NCI-H526 treated with DMSO at 0.1 percent for 48 hours (cell line): ENCODE measurements around the gene PIGU.
"Not testable (repeated sequence)": the region's sequence is repeated elsewhere in the genome, so short reads cannot be mapped to it uniquely, and the experiment has no call there.

Experiments
- DNase-seq: peaks from one replicate; lab custom pipeline; 2025; lab: John Stamatoyannopoulos, UW

Gene PIGU

DNA sequence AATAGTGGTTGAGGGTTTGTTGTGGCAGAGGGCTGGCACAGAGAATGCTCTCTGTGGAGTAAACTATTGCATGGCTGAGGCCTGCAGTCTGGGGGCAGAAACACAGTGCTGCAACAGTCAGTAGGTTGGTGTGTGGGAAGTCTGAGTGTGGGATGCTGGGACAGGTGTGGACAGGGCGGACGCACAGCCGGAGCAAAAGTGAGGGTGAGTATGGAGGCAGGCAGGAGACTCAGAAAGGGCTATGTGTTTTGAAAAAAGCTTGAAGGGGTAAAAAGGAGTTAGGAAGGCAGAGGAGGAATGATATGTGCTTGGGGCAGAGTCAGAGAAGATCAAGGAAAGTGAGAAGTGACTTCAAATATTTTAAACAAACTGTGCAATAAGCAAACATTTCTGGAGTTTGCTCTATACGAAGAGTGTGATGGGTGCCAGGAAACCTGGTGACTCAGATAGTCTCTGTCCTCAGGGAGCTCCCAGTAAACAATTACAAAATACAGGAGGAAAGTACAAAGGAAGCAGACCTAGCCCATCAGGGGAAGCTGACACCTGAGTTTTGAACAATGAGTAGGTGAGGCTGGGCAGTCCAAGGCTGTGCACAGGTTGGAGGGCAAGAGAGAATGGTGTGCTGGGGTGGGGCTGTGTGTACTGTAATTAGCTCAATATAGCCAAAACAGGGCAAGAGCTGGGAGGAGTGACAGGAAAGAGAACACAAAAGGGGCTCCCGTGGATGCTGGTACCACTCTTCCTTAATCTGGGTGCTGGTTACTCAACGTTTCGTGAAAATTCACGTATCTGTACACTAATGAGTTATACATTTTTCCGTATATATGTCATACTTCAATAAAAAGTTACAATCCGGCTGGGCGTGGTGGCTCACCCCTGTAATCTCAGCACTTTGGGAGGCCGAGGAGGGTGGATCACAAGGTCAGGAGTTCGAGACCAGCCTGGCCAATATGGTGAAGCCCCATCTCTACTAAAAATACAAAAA is 55.2 kb downstream of the PIGU start:
- no peak for DNase-seq

DNA sequence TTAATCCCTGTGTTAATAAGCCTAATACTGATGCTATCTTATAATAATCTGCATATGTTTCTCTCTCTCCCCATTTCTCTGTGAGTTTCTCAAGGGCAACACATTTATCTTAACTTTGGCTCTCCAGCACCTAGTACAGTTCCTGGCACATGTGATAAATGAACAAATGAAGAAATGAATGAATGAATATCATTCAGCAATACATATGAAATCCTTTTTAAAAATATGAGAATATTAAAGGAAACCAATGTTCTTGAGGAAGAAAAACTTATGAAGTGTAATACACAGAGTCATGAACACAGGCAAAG is 55.9 kb downstream of the PIGU start:
- no peak for DNase-seq

DNA sequence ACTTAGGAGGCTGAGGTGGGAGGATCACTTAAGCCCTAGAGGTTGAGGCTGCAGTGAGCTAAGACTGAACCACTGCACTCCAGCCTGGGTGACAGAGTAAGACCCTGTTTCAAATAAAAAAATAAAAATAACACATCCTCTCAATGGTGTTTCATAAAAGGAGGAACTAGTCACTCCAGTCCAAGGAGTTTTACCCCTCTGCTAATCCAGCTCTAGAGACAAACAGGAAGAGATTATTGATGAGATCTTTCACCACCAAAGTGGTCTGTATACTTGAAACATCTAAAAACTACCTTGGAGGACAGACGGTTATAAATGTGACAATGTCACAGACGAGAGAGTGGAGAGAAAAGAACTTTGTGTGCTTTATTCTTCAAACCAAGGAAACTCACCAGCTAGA is 58.2 kb downstream of the PIGU start:
- no peak for DNase-seq

DNA sequence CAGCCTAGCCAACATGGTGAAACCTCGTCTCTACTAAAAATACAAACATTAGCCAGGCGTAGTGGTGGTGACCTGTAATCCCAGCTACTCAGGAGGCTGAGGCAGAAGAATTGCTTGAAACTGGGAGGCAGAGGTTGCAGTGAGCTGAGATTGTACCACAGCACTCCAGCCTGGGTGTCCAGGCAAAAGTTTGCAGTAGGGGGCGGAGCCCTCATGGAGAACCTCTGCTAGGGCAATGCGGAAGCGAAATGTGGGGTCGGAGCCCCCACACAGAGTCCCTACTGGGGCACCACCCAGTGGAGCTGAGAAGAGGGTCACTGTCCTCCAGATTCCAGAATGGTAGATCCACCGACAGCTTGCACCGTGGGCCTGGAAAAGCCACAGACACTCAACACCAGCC is 60.0 kb downstream of the PIGU start:
- not testable (repeated sequence) for DNase-seq

DNA sequence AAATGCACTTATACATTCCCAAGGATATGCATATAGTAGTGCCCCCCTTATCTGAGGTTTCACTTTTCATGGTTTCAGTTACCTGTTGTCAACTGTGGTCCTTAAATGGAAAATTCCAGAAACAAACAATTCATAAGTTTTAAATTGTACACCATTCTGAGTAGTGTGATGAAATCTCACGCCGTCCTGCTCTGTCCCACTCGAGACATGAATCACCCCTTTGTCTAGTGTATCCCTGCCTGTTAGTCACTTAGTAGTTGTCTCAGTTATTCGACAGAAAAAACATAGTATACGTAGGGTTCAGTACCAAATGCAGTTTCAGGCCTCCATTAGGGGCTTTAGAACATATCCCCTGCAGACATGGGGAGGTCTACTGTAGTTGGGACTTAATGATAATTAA is 61.4 kb downstream of the PIGU start:
- no peak for DNase-seq

DNA sequence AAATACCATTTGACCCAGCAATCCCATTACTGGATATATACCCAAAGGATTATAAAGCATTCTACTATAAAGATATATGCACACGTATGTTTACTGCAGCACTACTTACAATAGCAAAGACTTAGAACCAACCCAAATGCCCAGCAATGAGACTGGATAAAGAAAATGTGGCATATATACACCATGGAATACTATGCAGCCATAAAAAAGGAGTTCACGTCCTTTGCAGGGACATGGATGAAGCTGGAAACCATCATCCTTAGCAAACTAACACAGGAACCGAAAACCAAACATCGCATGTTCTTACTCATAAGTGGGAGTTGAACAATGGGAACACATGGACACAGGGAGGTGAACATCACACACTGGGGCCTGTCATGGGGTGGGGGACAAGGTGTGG is 64.9 kb downstream of the PIGU start:
- DNase-seq: not testable (repeated sequence)

DNA sequence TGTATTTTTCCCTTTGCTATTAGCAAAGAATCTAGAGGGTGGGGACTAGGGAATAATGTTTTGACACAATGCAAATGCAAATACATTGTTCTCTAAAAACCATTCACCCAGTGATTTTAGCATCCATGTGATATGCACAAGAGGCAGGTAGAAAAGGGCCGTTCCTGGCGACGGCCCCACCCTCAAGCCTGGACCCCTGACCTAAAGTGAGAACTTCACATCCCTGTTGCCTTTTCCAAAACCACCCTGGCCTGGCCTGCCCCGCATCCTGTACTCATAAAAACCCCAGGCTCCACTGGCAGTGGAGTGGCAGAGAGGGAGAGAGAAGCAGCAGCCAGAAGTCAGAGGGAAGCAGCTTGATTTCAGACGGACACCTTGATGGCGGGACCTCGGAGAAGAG is 69.8 kb downstream of the PIGU start:
- DNase-seq: no peak

DNA sequence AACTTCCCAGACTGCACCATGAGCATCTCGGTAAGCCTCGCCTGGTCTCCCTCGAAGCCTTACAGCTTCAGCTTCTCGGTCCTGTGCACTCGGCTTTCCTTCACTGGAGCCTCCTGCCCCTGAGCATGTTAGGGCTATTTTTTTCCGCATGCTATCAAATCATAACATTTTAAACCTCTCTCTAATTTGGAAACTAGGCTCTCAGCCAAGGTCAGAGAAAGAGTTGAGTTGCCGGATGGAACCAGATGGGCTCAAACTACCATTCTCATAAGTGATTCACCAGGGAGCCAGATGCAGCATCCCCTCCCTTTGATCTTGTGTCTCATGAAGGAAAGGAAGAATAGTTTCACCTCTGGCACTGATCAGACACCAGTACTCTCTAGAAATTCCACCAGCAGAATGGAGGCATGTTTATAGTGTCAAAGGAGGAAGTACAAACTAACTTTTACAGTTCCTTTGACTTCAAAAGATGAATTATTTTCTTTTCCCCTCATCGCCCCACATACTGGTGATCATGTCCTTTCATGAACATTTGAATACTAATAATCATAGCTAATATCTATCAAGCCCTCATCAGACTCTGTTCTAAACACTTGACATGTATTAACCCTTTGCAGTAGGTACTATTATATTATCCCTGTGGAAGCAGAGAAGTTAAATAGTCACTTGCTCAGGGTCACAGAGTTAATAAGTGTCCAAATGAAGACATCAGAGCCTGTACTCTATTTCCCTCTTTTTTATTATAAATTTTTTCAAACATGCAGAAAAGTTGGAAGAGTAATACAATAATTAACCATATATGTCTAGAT is 71.7 kb downstream of the PIGU start:
- no peak for DNase-seq

DNA sequence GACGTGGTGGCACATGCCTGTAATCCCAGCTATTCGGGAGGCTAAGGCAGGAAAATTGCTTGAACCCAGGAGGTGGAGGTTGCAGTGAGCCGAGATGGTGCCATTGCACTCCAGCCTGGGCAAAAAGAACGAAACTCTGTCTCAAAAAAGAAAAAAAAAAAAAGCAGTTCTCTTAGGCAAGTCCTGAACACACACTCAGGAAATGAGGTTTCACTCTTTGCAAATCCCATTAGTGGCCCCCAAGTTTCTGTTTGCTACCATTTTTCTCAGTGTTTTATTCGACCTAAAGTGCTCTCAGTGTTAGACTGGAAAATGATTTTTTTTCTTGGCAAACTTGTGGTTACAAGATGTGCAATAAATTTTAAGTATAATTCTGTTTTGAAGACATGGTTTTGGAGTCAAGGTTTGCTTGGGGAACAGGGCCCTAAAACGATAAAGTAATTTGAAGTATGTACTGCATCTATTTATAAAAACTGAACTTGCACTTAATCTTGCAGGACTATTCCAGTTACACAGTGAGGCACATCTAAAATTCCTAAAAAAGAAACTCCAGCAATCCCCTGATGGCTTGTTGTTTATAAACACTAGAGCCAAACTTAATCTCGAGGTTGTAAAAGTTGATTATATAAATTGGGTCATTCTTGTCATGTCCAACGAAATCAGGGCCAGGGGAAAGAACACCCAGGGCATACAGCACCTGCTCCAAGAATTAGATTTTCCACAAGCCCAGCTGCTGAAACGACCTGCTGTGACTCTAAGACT is 75.8 kb downstream of the PIGU start:
- DNase-seq: no peak

DNA sequence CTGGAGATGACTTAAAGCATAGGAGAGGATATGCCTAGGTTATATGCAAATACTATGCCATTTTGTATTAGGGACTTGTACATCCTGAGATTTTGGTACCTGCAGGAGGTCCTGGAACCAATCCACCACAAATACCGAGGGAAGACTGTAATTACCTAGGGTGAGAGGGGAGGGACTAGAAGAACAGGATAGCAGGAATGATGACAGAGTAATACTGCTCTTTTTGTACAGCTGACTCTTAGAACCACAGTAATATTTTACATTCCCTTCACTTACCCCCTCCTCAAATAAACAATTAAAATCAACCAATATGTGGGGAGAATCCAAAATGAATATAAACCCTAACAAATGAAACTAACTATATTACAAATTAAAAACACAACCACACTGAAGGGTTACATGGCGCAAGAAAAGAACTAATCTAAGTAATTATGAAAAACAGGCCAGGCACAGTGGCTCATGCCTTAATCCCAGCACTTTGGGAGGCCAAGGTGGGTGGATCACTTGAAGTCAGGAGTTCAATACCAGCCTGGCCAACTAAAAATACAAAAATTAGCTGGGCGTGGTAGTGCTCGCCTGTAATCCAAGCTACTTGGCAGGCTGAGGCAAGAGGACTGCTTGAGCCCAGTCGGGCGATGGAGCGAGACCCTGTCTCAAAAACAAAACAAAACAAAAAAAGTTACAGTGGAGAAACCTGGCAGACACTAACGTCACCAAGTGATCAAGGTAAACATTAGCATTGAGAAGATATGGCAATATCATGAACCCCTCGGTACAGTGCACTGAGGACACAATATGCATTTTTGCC is 81.3 kb downstream of the PIGU start:
- DNase-seq: no peak

DNA sequence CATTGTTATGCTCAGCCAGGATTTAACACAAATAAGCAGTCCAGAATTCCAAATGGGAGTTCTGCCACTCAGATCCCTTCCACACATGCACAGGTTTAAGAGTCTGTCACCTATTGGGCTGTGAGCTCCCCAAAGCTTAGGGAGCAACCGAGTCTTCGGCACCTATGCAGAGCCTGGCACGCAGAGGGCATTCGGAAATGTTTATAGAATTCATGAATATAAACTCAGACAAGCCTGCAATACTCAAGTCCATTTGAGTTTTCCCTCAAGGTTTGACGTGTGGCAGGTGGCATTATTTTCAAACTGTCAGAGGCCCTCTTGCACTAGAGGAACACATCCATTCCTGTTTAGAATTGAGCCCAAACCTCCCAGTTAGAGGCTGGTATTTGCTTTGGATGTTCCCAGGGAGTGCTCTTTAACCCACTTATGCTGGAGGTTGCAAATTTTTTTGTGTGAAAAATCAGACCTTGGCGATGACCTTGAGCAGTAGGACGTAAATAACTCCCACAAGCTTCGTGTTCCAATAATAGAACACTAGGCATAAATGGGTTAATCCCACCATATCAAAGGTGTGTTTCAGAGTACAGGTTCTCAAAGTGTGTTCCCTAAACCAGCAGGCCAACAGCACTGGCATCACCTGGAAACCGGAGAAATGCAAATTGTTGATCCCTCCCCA is 90.3 kb downstream of the PIGU start:
- no peak for DNase-seq

DNA sequence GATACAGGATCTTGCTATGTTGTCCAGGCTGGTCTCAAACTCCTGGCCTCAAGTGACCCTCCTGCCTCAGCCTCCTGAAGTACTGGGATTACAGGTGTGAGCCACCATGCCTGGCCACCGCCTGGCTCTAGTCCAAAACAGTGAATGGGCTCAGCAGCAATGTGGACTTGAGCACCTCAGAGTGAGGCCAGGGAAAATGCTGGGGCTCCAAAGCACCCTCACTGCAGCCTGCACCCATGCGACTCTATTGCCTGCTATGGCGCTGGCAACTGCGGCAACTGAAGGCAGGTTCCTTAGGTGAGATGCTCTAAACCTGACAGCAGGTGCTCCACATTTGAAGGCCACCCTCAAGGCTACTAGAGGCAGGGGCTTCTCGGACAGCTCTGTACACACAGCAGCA is 91.9 kb downstream of the PIGU start:
- DNase-seq: no peak

DNA sequence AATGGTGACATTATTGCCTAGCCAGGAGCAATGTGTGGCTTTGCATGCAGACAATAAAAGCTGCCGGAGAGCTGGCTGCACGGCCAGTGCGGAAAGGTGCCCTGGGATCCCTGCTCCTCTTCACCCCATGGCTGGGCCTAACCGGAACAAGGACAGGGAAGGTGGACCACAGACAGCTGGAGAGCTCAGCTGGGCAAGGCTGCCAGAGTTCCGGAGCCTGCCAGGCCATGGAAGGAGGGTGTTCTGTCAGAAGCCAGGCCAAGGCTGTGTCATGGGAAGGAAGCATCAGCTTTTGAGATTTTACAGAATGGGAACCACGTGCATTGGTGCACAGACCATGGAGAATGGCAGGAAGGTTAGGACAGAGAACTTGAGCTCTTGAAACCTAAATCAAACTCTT is 93.3 kb downstream of the PIGU start:
- DNase-seq: no peak

DNA sequence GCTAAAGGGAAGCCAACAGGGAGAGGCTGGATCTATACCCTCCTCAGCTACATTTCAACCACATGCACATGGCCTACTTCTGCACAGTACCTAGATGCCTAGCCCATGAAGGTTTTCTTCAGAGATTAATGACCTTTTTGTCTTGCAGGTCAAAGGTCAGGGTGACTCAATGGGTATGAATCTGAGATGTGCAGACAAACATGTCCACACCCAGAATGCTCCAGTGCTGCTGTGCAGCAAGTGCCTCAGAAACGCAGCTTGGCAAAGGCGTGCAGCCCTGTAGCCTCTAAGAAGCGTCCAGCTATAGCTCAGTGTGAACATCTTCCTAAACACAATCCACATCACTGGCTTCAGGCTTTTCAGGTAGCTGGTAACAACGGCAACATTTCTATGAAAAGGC is 94.0 kb downstream of the PIGU start:
- DNase-seq: no peak

DNA sequence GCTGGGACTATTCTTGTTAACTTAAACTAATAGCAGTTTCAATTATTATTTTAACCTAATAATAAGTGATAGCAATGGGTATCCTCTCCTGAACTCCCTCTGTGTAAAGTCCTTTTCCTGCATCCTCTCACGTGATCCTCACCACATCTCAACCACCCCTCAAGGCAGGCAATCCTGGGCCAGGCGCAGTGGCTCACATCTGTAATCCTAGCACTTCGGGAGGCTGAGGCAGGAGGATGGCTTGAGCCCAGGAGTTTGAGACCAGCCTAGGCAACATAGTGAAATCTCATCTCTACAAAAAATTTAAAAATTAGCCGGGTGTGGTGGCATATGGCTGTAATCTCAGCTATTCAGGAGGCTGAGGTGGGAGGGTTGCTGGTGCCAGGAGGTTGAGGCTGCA is 94.7 kb downstream of the PIGU start:
- no peak for DNase-seq

DNA sequence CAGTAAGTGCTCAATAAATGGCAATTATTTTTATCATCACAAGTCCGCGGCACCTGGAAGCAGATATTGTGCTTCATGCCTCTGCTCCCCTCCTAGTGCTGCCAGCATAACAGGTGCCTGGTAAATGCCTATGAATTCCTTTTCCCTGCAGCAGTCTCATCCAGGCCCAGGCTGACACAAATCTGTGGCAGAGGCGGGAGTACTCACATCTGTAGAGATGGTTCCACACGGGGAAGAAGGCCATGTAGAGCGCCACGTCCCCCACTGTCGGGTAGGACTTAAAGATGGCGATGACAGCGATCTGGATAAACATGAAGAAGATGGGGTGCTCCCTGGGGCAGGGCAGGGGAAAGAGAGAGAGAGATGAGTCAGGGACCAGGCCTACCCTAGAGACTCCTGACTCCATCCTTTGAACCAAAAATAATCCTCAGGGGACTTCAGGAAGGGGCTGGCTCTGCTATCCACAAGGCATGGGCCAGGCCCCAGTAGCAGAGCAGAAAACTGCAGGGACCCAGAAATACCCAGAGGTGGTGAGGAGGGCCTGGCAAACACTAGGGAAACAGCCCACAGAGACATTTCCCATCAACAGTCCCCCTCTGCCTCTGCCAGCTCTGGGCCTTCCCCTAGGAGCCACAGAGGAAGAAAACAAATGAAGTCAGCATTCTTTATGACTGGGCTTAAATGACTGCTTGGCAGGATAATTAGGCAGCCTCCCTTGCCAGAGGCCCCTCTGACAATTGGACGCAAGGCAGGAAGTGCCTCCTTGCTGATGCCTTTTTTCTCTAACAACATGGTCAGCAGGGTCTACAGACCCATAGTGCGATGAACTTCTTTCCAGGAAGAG is 95.3 kb downstream of the PIGU start:
- DNase-seq: no peak

DNA sequence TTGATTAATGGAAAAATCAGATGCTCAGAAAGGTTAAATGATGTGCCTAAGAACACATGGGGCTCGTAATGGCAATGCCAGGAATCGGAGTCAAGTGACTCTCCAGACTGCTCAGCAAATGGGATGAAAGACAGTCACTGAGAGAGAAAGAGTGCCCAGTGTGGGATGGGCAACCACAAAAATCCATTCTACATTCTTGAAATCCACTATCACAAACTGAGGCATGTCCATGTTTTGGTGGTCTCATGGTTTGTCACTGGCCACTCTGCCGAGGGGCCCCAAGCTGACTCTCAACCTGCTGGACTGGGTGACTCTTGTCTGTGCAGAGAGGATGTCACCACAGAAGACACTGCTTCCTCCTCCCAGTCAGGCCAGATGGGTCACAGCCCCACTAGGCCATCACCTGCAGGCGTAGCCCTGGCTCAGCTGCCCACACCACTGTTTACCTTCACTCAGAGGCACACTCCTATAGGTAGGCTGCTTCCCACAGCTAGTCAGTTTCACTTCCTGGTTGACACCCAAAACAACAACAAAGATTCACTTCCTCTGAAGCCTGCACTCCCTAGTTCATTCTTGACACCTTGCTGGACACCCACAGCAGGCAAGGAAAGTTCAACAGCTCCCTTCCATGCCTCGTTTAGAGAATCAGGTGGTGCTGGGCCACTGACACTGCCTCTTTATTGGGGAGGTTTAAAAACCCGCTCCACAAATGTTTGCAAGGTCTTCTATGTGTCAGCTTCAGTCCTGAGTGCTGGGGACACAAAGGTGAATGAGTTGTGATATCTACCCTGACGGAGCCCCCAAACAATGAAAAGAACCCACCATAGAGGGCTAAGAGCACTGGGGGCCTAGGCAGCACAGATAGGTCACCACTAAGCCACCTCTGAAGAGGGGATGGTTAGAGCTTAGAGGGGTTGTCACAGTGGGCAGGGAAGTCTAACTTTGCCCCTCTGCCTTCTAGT is 96.6 kb downstream of the PIGU start:
- no peak for DNase-seq

DNA sequence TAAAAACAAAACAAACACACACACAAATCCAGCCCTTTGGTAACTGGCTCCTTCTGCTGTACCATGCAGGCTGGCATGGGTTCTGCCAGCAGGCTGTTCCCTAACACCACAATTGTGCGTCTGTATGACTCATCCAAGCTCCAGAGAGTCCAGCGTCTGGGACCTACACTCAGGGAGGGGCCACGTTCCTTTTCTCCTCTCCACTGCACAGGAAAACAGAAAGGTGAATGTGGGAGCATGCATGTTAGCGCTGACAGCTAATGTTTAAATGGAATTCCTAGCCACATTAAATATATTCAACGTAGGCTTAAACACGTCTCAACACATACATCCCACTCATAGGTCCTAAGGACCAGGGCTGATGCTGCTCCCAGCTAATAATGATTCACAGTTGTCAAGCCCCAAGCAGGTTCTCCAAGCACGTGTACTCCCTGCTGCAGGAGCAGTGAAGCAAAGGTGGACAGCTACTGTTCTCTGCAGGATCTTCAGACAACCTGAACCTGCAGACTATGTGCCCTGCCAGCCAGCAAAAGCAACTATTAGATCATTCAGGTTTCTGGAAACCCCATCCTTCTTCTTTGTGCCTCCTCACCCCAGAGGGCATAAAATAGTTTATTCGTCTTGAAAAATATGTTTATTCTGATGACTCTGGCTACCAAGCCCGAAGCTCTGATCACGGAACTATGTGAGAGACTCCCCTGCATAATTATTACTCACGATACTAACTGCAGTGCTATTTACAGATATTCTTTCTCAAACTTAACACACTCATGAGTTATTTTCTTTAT is 97.5 kb downstream of the PIGU start:
- no peak for DNase-seq
